Measurements from ENCODE around the gene CLK2.

The CLK2 gene

DNA sequence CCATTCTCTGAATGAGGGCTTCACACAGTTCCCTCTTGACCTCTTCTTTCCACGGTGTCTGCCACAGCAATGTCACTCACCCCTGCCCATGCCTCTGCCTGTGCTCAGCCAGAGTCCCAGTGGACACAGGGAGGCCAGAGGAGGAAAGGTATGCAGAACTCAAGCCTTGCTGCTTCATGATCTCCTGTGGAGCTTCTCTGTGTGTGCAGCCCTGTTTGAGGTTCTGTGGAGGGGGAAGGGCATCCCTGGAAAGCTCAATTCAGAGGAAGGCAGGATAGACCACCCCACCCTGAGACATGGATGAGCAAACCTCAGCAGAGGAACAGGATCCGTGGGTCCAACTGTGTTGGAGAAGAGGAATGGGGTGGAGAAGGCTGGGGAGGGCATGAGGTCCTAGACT lies 6.0 kb upstream of the CLK2 start:
- in situ Hi-C loops (cut with MboI; ENCODE audit: low pct_unique_long_range_greater_than_20kb, low sequenced_read_pairs, unreplicated experiment), result no loop called here
- DNase-seq (ENCODE audit: low spot score), result no peak
- TF ChIP-seq CTCF (IDR thresholded peaks at IDR 0.05; ENCODE audit: extremely low read depth, insufficient read depth, missing control alignments), result no peak

- no peak for TF ChIP-seq CTCF (IDR thresholded peaks at IDR 0.05; ENCODE audit: extremely low read depth, insufficient read depth, missing control alignments)
- in situ Hi-C loops (cut with MboI; ENCODE audit: low pct_unique_long_range_greater_than_20kb, low sequenced_read_pairs, unreplicated experiment), result no loop called here
- no peak for DNase-seq (ENCODE audit: low spot score)
Measured at GRCh38 chr1:155278689-155279160, 5.4 kb upstream of the CLK2 start.

- peak; percentile 40 for TF ChIP-seq CTCF (IDR thresholded peaks at IDR 0.05; ENCODE audit: extremely low read depth, insufficient read depth, missing control alignments)
- peak; percentile 81 for DNase-seq (ENCODE audit: low spot score)
- in situ Hi-C loops (cut with MboI; ENCODE audit: low pct_unique_long_range_greater_than_20kb, low sequenced_read_pairs, unreplicated experiment), result no loop called here
Measured at GRCh38 chr1:155277902-155278688, 4.8 kb upstream of the CLK2 start.

DNA sequence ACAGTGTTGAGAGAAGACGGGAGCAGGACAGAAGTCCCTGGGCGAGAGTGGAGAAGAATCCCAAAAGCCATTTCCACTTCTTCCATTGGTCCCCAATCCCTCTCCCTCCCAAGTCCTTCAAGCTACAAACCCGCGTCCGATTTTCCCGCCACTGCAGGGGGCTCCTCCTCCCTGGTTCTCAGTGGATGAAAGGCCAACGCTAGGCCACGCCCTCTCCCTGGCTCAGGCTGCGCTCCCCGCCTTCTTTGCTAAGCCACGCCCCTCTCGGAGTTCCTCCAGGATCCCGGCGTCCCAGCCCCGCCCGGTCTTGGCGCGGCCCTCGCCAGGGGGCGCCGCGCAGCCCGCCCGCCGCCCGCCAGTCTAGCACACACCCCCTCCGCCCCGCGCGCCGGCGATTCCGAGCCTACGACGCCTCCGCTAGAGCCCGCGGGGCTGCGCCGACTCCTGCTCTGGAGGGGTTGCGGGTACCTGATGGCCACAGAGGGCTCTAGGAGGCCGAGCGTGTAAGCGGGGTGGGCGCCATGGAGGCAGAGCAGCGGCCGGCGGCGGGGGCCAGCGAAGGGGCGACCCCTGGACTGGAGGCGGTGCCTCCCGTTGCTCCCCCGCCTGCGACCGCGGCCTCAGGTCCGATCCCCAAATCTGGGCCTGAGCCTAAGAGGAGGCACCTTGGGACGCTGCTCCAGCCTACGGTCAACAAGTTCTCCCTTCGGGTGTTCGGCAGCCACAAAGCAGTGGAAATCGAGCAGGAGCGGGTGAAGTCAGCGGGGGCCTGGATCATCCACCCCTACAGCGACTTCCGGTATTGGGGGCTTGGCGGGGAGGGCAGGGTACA lies 4.0 kb upstream of the CLK2 start, which contains the start of gene HCN3:
TSS of gene HCN3 (plus strand) at position 394 of the 832 bp plus-strand sequence. CDS start at position 522, 128 bp downstream.
- peak; percentile 74 for TF ChIP-seq CTCF (IDR thresholded peaks at IDR 0.05; ENCODE audit: extremely low read depth, insufficient read depth, missing control alignments)
- in situ Hi-C loops (cut with MboI; ENCODE audit: low pct_unique_long_range_greater_than_20kb, low sequenced_read_pairs, unreplicated experiment), result no loop called here

DNA sequence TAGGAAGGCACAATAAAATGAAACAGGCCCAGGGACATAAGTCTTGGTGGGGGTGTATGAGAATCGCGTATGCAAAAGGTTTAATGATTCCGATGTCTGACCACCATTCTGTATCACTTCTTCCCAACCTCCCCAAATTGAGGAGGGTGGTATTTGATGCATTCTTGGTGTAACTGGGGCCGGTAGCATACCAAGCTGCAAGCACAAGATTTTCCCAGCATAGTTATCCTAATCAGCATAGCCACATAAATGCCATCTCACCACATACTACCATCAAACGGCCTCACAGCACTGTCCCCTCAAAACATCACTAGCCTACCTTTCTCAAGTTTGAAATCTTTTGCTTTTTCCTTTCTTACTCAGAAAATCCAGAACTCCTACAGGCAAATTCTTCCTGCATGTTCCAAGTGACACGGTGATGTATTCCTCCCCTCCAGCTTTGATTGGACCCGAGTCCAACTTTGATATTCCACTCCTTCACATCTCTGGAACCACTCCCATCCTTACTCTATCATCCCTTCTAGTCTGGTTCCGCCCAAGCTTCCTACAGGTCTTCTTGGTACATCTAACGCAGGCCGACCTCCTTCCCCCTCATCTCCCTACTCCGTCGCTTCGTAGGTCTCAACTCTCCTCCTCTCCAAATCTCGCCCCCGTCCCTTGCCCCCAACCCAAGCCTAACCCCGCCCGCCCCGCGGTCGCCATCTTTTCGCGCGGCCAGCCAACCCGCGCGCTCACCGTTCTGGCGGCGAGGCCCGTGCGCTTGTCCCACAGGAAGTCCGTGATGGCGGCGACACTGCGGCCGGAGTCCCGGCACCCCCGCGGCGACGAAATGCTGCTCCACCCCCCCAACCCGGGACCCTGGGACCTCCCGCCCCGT lies 600 bp downstream of the CLK2 start:
- in situ Hi-C loops (cut with MboI; ENCODE audit: low pct_unique_long_range_greater_than_20kb, low sequenced_read_pairs, unreplicated experiment), result loop anchor here (25.0 kb wide), 1 partner anchor 315 kb away; no protein-coding TSS in a partner anchor
- DNase-seq (ENCODE audit: low spot score), result no peak
- no peak for TF ChIP-seq CTCF (IDR thresholded peaks at IDR 0.05; ENCODE audit: extremely low read depth, insufficient read depth, missing control alignments)

More for the DNA sequence above, 4.0 kb upstream of the CLK2 start, which contains the start of gene HCN3:
- DNase-seq (ENCODE audit: low spot score), result peak; percentile 99

Data from GM13977 (cell line).